ENCODE results near the gene BGN.

BGN gene

GRCh38 chrX:153448556-153449367 lies 46.0 kb upstream of the BGN start:
- no peak for DNase-seq (ENCODE audit: low read depth in 2 of 2)
- H3K4me3 ChIP-seq (replicated peaks in 1 of 2; ENCODE audit: low read depth in 2 of 2, low read length in 2 of 2): no peak overlapping the region
- no peak for TF ChIP-seq CTCF (IDR thresholded peaks at IDR 0.05; ENCODE audit: low read depth, low read length)

- no peak for TF ChIP-seq CTCF (IDR thresholded peaks at IDR 0.05; ENCODE audit: low read depth, low read length)
- no peak for DNase-seq (ENCODE audit: low read depth in 2 of 2)
- no peak overlapping the region for H3K4me3 ChIP-seq (replicated peaks in 1 of 2; ENCODE audit: low read depth in 2 of 2, low read length in 2 of 2)
Observed at GRCh38 chrX:153449368-153450113, 45.2 kb upstream of the BGN start.

DNA sequence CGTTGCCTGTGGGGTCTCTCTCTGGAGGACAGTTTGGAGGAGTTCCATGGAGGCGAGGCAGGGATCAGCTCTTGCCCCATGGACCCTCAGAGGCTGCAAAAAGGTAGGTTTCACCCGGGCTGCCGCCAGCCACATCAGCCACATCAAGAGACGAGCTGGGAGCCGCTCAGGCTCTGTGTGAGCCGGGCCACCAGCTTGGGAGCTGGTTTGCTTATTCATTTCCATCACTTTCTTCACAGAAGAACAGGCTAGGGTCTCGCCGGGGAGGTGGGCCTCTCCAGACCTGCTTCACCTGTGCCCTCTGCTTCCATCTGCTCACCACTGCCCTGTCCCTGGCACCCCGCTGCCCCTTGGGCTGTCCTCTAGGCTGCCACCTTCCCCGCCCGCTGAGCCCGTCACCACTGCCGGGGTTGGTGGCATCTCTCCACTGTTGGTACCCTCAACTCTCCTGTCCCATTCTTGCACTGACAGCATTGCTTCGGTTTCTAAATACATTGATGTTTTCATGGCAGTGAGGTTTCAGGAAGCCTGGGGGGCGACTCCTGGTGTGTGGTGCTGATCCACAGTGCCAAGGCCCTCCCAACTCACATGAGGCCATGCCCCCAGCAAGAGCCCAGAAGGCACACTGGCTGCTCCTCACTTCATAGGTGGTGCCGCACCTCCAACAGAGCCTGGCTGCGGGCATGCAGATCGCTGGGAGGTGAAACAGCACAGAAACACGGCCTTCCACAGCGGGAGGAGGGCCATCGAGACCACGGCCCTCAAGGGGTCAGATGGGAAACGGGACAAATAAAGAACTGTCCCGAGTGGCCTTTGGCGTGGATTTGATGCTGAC lies 44.4 kb upstream of the BGN start:
- DNase-seq (ENCODE audit: low read depth in 2 of 2): no peak
- no peak for TF ChIP-seq CTCF (IDR thresholded peaks at IDR 0.05; ENCODE audit: low read depth, low read length)
- no peak overlapping the region for H3K4me3 ChIP-seq (replicated peaks in 1 of 2; ENCODE audit: low read depth in 2 of 2, low read length in 2 of 2)

GRCh38 chrX:153450949-153451277 lies 43.9 kb upstream of the BGN start:
- no peak overlapping the region for H3K4me3 ChIP-seq (replicated peaks in 1 of 2; ENCODE audit: low read depth in 2 of 2, low read length in 2 of 2)
- TF ChIP-seq CTCF (IDR thresholded peaks at IDR 0.05; ENCODE audit: low read depth, low read length): no peak
- no peak for DNase-seq (ENCODE audit: low read depth in 2 of 2)

GRCh38 chrX:153454901-153455550 lies 39.8 kb upstream of the BGN start:
- H3K4me3 ChIP-seq (replicated peaks in 1 of 2; ENCODE audit: low read depth in 2 of 2, low read length in 2 of 2): no peak overlapping the region
- DNase-seq (ENCODE audit: low read depth in 2 of 2): no peak
- TF ChIP-seq CTCF (IDR thresholded peaks at IDR 0.05; ENCODE audit: low read depth, low read length): no peak

DNA sequence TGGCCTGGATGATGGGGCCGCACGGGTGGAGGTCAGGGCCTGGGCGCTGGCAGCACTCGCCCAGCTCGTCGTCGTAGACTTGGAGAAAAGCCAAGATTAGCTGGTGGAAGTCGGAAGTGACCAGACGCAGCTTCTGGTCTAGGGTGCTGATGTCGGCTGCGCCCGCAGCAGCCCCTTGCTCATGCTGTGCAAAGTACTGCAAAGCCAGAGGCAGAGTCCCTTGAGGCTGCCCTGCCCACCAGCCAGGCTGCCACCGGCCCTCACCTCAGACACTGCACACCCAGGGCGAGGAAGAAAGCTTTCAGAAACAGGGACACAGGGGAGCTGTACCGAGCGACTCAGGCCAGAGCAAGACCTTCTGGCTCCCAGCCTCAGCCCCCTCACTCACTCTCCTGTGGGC lies 39.2 kb upstream of the BGN start:
- no peak for DNase-seq (ENCODE audit: low read depth in 2 of 2)
- no peak for TF ChIP-seq CTCF (IDR thresholded peaks at IDR 0.05; ENCODE audit: low read depth, low read length)
- no peak overlapping the region for H3K4me3 ChIP-seq (replicated peaks in 1 of 2; ENCODE audit: low read depth in 2 of 2, low read length in 2 of 2)
